GOT3 (cell line): ENCODE results near the gene SLC2A1.
"Not testable (repeated sequence)": the region's sequence is repeated elsewhere in the genome, so short reads cannot be mapped to it uniquely, and the experiment has no call there.

Experiments used
- DNase-seq: peaks from one replicate; lab custom pipeline; 2025; ENCODE audit warnings: mixed read lengths; lab: John Stamatoyannopoulos, UW

SLC2A1 gene

DNA sequence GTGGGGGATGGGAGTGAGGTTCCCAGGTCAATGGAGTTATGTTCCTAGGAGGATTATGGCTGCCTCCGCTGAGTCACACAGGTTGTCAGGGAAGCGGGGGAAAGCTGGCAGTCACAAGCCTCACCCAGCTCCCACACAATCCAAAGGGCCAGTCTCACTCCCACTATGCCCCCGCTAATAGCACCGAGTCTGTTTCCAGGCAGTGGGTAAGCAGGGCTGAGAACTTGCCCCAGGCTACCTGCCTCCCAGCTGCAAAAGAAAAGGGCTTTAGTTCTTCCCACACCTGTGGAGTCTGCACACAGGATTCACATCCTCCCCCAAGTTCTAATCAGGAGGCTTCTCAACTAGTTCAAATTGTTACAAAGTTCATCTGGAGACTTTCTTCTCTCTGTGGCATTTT is 58.7 kb downstream of the SLC2A1 start:
- DNase-seq = not testable (repeated sequence)

- no peak for DNase-seq
Measured at GRCh38 chr1:42891465-42892138, 67.1 kb downstream of the SLC2A1 start.

GRCh38 chr1:42889264-42889663 is 69.4 kb downstream of the SLC2A1 start:
- no peak for DNase-seq

- DNase-seq = no peak
Measured at GRCh38 chr1:42888013-42888633, 70.5 kb downstream of the SLC2A1 start.

- no peak for DNase-seq
Measured at GRCh38 chr1:42887366-42887765, 71.3 kb downstream of the SLC2A1 start.

DNA sequence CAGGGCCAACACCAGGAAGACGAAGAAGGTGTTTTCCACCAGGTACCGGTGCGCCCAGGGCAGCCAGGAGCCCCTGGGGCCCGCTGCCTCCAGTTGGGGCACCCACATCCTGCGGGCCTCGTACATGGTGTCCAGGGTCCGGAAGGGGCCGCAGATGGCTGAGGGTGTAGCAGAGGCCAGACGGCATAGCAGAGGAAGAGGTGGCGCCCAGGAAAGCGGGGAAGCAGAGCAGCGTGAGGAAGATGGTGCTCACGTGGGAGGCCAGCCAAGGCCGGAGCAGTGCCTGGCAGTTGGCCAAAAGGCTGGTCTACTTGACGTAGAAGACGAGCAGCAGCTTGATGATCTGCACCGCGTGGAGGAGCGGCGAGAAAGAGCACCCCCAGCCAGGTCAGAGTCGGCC is 71.9 kb downstream of the SLC2A1 start:
- no peak for DNase-seq

DNA sequence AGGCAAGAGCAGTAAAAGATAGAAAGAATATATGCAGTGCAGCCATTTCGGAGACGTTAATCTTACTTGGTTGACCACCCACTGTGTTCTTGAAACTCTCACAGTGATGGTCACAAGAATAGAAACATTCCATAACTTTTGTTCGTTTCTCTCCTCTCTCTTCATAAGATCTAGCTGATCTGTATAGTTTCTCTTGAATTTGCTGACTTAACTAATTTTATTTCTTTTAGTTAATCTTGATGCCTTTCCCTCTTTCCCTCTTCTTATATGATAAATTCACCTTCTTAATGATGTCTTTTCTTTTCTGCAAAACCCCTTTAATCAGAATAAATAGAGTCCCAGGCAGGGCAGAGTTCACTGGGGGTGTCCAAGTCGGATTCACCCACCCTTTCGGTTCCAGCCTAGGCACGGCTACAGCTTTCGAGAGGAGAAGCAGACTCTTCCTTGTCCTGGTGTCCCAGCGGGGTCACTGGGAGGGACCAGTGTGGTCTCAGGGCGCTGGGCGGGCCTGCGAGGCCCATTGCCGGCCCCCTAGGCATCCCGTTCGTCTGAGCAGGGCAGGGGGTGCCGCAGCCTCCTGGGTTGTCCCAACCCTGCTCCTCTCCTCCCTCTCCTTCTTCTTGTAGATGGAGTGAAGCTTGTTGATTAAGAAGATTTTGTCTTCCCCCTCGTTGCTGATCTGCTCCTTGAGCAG is 72.5 kb downstream of the SLC2A1 start:
- no peak for DNase-seq

DNA sequence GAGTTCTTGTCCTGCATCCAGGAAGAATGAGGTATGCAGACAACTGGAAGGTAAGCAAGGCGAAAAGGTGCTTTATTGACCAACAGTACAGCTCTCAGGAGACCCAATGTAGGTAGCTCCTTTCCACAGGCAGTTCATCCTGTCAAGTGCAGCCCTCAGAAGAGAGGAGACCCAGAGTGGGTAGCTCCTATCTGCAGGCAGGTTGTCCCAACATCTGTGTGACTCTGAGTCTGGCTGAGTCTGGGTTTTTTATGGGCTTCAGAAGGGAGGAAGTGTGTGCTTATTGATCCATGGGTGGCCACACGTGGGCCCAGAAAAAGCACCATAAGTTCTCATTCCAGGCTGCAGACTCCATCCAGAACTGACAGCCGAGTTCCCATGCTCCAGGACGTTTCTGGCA is 78.3 kb downstream of the SLC2A1 start:
- no peak for DNase-seq

- no peak for DNase-seq
Measured at GRCh38 chr1:42877380-42877779, 81.3 kb downstream of the SLC2A1 start.

- DNase-seq = no peak
Measured at GRCh38 chr1:42876009-42876408, 82.7 kb downstream of the SLC2A1 start.
